Esophagus squamous epithelium (tissue), 5 donors: Measurements from ENCODE around the gene CTF1. TPM values are rescaled to one million over a fixed set of nuclear protein-coding genes. Genes with fewer than 3 reads are reported as not detected.
"Not testable (repeated sequence)": the region's sequence is repeated elsewhere in the genome, so short reads cannot be mapped to it uniquely, and the experiment has no call there.

ENCODE experiments used
- DNase-seq: peaks from one replicate; lab custom pipeline; 2025; lab: John Stamatoyannopoulos, UW
- H3K27ac ChIP-seq, 4 donors: fragments of 200-600 bp; sonication (generic); one replicate each; pipeline ENCODE4 v1.5.1; 2016 to 2019; ENCODE audit warnings: mild to moderate bottlenecking in 1 of 4
- H3K27me3 ChIP-seq, 4 donors: fragments of 200-600 bp; sonication (generic); 1 replicate in 3 of 4; 2 replicates in 1 of 4; pipeline versions ENCODE4 v1.5.1 to v1.6.0; 2017 to 2021; ENCODE audit warnings: antibody characterized with exemption in 1 of 4
- H3K36me3 ChIP-seq, 3 donors: fragments of 200-600 bp; sonication (generic); one replicate each; pipeline ENCODE4 v1.5.1; 2016 to 2019
- H3K4me1 ChIP-seq, 3 donors: fragments of 200-600 bp; sonication (generic); one replicate each; pipeline ENCODE4 v1.5.1; 2017 to 2019
- H3K4me3 ChIP-seq, 4 donors: fragments of 200-600 bp; sonication (generic); 1 replicate in 3 of 4; 2 replicates in 1 of 4; pipeline ENCODE4 v1.5.1; 2016 to 2019; ENCODE audit warnings: mild to moderate bottlenecking in 2 of 4, moderate library complexity in 1 of 4
- H3K9me3 ChIP-seq, 3 donors: fragments of 200-600 bp; sonication (generic); one replicate each; pipeline ENCODE4 v1.5.1; 2016 to 2019
- POLR2A ChIP-seq, 4 donors: fragments of 450-650 bp; IDR thresholded peaks; one replicate each; pipeline ENCODE4 v1.6.1; 2017; ENCODE audit warnings: antibody characterized with exemption in 4 of 4, mild to moderate bottlenecking in 4 of 4, moderate library complexity in 3 of 4
- WGBS, 2 donors: methylation state at CpG; one replicate each; pipeline ENCODE4 v1.1.5; 2018; 5-methylcytosine and 5-hydroxymethylcytosine counted together
- intact Hi-C: fragments of 100-400 bp; cut with DNase I; formaldehyde crosslinking; loops from one replicate; pipeline ENCODE4 v1.15.0; 2022
- total RNA-seq, 4 donors: library from RNA; depleted of rRNA; stranded (reverse); fragments of >200 nt; gene quantifications; one replicate each; pipeline ENCODE4 v1.1.0, GENCODE V29; 2016
- TF ChIP-seq, protein P1 (sequence below), 6 experiments: fragments of 450-650 bp in 4 of 6; fragments of 200-600 bp in 2 of 6; sonication (generic) in 2 of 6; IDR thresholded peaks; one replicate each; pipeline ENCODE4 v1.5.1; 2016 to 2019; ENCODE audit warnings: antibody characterized with exemption in 6 of 6, mild to moderate bottlenecking in 4 of 6, moderate library complexity in 4 of 6
- donor health status: DM: yes; HTN: yes; CAD: no.

The CTF1 gene
- total RNA-seq, 4 donors from 2014 or later = 0.53 to 3.6 (median 1.8) TPM

DNA sequence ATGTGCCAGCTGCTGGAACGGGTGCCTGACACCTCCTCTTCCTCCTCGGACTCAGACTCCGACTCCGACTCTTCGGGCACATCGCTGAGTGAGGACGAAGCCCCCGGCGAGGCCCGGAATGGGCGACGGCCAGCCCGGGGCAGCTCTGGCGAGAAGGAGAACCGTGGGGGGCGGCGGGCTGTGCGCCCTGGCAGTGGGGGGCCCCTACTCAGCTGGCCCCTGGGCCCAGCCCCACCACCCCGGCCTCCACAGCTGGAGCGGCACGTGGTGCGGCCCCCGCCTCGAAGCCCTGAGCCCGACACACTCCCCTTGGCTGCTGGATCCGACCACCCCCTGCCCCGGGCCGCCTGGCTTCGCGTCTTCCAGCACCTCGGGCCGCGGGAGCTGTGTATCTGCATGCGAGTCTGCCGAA, 33.8 kb downstream of the CTF1 start:
- Histone ChIP-seq H3K27ac (no peak overlapping the region), H3K36me3 (peaks cover 6 to 91% (median 34%) of the 10 kb centered on the region in 3 donors), H3K4me3 (no peak overlapping the region), H3K27me3 (no peaks in the 10 kb centered on the region), H3K4me1 (peaks cover 9 to 43% (median 17%) of the 10 kb centered on the region in 3 donors), H3K9me3 (no peaks in the 10 kb centered on the region)
- TF ChIP-seq POLR2A (IDR thresholded peaks at IDR 0.05) = no peak
- TF ChIP-seq, protein P1, sequence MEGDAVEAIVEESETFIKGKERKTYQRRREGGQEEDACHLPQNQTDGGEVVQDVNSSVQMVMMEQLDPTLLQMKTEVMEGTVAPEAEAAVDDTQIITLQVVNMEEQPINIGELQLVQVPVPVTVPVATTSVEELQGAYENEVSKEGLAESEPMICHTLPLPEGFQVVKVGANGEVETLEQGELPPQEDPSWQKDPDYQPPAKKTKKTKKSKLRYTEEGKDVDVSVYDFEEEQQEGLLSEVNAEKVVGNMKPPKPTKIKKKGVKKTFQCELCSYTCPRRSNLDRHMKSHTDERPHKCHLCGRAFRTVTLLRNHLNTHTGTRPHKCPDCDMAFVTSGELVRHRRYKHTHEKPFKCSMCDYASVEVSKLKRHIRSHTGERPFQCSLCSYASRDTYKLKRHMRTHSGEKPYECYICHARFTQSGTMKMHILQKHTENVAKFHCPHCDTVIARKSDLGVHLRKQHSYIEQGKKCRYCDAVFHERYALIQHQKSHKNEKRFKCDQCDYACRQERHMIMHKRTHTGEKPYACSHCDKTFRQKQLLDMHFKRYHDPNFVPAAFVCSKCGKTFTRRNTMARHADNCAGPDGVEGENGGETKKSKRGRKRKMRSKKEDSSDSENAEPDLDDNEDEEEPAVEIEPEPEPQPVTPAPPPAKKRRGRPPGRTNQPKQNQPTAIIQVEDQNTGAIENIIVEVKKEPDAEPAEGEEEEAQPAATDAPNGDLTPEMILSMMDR (IDR thresholded peaks at IDR 0.05) = no peak
- no peak for DNase-seq
- intact Hi-C loops = no loop called here
- 80% methylated on average over 5 of the region's 35 CpGs; no CpG with 5 or more reads in 1 of the 2 donors for WGBS, 2 donors

DNA sequence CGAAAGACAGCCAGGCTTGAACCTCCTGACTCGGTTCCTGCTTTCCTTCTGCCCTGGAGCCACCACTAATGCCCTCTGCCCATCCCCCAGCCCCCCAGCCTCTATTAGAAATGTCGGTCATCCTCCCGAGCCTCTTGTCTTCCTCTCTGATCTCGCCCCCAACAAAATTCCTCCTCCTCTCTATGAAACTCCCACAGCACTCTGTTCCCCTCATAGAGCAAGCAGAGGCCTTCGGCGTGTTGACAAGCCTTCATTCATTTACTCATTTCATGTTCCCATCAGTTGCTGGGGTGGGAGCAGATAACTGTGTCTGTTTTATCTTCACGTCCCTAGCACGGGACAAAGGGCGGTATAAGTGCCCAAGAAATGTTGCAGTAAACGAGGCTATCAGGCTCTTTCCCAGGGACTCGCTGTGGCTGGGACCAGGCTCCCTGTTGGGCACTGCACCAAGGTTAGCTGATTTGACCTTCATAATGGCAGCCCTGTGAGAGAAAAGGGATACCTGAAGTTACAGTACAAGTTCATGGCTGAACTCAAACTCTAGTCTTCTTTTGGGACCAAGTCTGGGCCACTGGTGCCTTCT, 34.7 kb downstream of the CTF1 start:
- Histone ChIP-seq H3K27ac (no peak overlapping the region), H3K9me3 (no peaks in the 10 kb centered on the region), H3K4me3 (no peak overlapping the region), H3K27me3 (no peaks in the 10 kb centered on the region), H3K36me3 (peaks cover 6 to 95% (median 41%) of the 10 kb centered on the region in 3 donors), H3K4me1 (peaks cover 4 to 33% (median 14%) of the 10 kb centered on the region in 3 donors)
- TF ChIP-seq, protein P1 (IDR thresholded peaks at IDR 0.05) = no peak
- TF ChIP-seq POLR2A (IDR thresholded peaks at IDR 0.05) = no peak
- DNase-seq = no peak
- 76 to 79% methylated on average over 10 to 11 of the region's 12 CpGs for WGBS, 2 donors
- intact Hi-C loops = no loop called here

DNA sequence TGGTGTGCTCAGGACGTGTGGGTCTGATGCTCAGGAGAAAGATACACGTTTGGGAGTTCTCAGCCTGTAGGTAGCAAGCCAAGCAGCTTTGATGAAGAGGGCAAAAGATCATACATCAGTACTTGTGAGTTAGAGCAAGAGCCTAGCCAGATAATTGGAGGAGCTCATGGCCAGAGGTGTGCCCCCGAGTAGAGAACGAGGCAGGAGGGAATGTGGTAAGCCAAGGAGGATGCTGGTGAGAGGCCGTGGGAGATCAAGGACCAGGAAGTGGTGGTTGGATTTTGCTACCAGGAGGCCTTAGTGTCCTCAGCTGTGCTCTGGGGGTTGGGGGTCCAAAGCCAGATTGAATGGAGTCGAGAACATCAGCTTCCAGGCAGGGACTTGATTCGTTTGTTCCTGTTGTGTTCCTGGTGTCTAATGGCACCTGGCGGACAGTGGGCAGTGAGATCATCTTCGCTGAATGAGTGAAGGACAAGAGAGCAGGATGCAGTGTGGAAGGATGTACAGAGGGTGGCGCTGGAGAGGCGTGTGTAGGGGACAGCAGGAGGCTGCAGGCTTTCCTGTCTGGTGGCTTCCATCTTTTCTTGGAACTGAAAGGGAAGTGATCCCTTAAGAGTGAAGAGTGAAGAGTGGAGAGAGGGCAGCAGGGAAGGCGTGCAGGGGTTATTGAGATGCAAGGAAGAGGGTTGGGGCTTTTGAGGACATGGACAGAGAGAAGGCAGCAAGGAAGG, 38.6 kb downstream of the CTF1 start:
- Histone ChIP-seq H3K4me1 (peaks cover 0 to 20% (median 4%) of the 10 kb centered on the region in 3 donors), H3K27ac (no peak overlapping the region), H3K9me3 (no peaks in the 10 kb centered on the region), H3K36me3 (peaks cover 6 to 82% (median 38%) of the 10 kb centered on the region in 3 donors), H3K4me3 (no peak overlapping the region), H3K27me3 (no peaks in the 10 kb centered on the region)
- intact Hi-C loops = no loop called here
- DNase-seq = no peak
- TF ChIP-seq POLR2A (IDR thresholded peaks at IDR 0.05) = no peak
- TF ChIP-seq, protein P1 (IDR thresholded peaks at IDR 0.05) = peak in 5 of 6 experiments; percentile 26 to 73 (median 44)
- WGBS, 2 donors = 47 to 56% methylated on average over 12 of the region's 12 CpGs

DNA sequence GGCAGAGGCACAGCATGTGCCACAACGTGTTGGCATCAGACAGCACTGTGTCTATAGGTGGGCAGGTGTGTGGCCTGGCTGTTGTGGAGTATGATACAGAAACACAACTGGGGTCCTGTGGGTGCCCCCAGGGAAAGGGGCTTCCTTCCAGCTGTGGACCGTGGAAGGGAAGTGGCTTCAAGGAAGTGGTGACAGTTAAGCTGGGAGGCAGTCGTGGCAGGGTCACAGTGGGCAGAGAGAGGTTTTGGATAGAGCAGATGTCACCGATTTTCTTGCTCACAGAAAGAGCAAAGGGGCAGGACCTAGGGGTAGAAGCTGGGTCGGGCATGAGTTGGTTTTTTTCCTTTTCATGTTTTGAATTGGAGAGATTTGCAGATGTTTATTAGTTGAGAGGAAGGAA, 41.3 kb downstream of the CTF1 start:
- H3K27me3 ChIP-seq = no peaks in the 10 kb centered on the region
- no peak for DNase-seq
- peak overlapping the region in 3 of 4 donors; percentile 9 to 31 (median 28) for H3K27ac ChIP-seq
- 36 to 37% methylated on average over 4 of the region's 5 CpGs for WGBS, 2 donors
- peaks cover 19 to 47% (median 26%) of the 10 kb centered on the region in 3 donors for H3K4me1 ChIP-seq
- intact Hi-C loops = no loop called here
- peaks cover 6 to 61% (median 25%) of the 10 kb centered on the region in 3 donors for H3K36me3 ChIP-seq
- no peak overlapping the region for H3K4me3 ChIP-seq
- H3K9me3 ChIP-seq = no peaks in the 10 kb centered on the region
- no peak for TF ChIP-seq POLR2A (IDR thresholded peaks at IDR 0.05)
- TF ChIP-seq, protein P1 (IDR thresholded peaks at IDR 0.05) = no peak

DNA sequence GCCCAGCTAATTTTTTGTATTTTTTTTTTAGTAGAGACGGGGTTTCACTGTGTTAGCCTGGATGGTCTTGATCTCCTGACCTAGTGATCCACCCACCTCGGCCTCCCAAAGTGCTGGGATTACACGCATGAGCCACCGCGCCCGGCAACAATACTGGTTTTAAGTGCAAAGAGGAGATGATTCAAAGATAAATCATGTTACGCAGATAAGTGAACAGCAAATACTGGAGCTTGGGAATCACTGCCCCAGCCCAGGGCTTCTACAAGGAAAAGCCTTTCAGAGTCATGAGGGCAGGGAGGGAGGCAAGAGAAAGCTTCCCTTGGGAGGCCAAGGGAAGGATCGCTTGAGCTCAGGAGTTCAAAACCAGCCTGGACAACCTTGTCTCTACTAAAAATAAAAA, 43.2 kb downstream of the CTF1 start:
- H3K36me3 ChIP-seq = peaks cover 0 to 61% (median 24%) of the 10 kb centered on the region in 3 donors
- H3K27me3 ChIP-seq, H3K9me3 ChIP-seq, H3K4me3 ChIP-seq, DNase-seq, intact Hi-C loops: not testable (repeated sequence)
- H3K27ac ChIP-seq = peak overlapping the region; percentile 47 to 77 (median 72)
- 56 to 81% methylated on average over 7 to 8 of the region's 8 CpGs for WGBS, 2 donors
- H3K4me1 ChIP-seq = peaks cover 19 to 47% (median 26%) of the 10 kb centered on the region in 3 donors
